Chondrocyte (in vitro differentiated cells): ENCODE measurements around the gene SP3. TPM values are rescaled to one million over a fixed set of nuclear protein-coding genes. Genes with fewer than 3 reads are reported as not detected.
A peak's percentile ranks its signal among the peaks of the same experiment; 100 is the strongest.

Source experiments
- DNase-seq: peaks from one replicate; pipeline ENCODE4 v3.0.0; 2021; ENCODE audit warnings: mixed read lengths, low spot score
- H3K27ac Mint-ChIP-seq: one replicate; pipeline ENCODE4 v1.8.0; 2021; ENCODE audit warnings: mild to moderate bottlenecking, moderate library complexity, mixed read lengths; ENCODE audit not compliant: unreplicated experiment
- H3K27me3 Mint-ChIP-seq: 2 replicates; pipeline ENCODE4 v1.8.0; 2021; ENCODE audit warnings: low read depth, mixed read lengths
- H3K36me3 Mint-ChIP-seq: 2 replicates; pipeline ENCODE4 v1.8.0; 2021; ENCODE audit warnings: low read depth, mixed read lengths
- H3K4me1 Mint-ChIP-seq: 2 replicates; pipeline ENCODE4 v1.8.0; 2021; ENCODE audit warnings: low read depth, mild to moderate bottlenecking, mixed read lengths
- H3K4me3 Mint-ChIP-seq: one replicate; pipeline ENCODE4 v1.8.0; 2021; ENCODE audit warnings: mild to moderate bottlenecking, moderate library complexity, mixed read lengths; ENCODE audit not compliant: unreplicated experiment
- H3K9me3 Mint-ChIP-seq: 2 replicates; pipeline ENCODE4 v1.8.0; 2021; ENCODE audit warnings: low read depth, mixed read lengths
- total RNA-seq: library from RNA; stranded (reverse); gene quantifications from 3 replicates; pipeline ENCODE4 v1.2.1, GENCODE V29; 2021
- TF ChIP-seq, protein P1 (sequence below): fragments of 200-600 bp; sonication (generic); IDR thresholded peaks from 2 replicates; pipeline ENCODE4 v1.5.0; 2021; ENCODE audit warnings: antibody characterized with exemption, mild to moderate bottlenecking, moderate library complexity

Gene SP3
- total RNA-seq, 1 donor from 2014 or later = 59.4 TPM

DNA sequence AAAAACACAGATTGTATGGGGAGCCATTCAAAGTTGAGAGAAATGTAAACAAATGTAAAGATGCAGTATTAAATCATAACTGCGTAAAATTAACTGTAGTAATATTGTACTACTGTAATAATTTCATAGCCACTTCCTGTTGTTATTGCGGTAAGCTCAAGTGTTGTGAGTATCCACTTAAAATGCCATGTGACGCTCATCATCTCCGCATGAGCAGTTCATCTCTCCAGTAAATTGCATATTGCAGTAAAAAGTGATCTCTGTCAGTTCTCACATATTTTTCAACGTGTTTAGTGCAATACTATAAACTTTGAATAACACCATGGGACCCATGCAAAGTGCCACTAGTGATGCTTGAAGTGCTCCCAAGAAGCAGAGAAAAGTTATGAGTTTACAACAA is 41.8 kb upstream of the SP3 start:
- no peak for DNase-seq
- no peaks in the 10 kb centered on the region for H3K9me3 Mint-ChIP-seq
- no peak overlapping the region for H3K27ac Mint-ChIP-seq
- no peaks in the 10 kb centered on the region for H3K27me3 Mint-ChIP-seq
- H3K4me3 Mint-ChIP-seq = no peak overlapping the region
- TF ChIP-seq, protein P1, sequence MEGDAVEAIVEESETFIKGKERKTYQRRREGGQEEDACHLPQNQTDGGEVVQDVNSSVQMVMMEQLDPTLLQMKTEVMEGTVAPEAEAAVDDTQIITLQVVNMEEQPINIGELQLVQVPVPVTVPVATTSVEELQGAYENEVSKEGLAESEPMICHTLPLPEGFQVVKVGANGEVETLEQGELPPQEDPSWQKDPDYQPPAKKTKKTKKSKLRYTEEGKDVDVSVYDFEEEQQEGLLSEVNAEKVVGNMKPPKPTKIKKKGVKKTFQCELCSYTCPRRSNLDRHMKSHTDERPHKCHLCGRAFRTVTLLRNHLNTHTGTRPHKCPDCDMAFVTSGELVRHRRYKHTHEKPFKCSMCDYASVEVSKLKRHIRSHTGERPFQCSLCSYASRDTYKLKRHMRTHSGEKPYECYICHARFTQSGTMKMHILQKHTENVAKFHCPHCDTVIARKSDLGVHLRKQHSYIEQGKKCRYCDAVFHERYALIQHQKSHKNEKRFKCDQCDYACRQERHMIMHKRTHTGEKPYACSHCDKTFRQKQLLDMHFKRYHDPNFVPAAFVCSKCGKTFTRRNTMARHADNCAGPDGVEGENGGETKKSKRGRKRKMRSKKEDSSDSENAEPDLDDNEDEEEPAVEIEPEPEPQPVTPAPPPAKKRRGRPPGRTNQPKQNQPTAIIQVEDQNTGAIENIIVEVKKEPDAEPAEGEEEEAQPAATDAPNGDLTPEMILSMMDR = no peak
- H3K4me1 Mint-ChIP-seq = peaks cover 33% of the 10 kb centered on the region
- H3K36me3 Mint-ChIP-seq = no peaks in the 10 kb centered on the region

DNA sequence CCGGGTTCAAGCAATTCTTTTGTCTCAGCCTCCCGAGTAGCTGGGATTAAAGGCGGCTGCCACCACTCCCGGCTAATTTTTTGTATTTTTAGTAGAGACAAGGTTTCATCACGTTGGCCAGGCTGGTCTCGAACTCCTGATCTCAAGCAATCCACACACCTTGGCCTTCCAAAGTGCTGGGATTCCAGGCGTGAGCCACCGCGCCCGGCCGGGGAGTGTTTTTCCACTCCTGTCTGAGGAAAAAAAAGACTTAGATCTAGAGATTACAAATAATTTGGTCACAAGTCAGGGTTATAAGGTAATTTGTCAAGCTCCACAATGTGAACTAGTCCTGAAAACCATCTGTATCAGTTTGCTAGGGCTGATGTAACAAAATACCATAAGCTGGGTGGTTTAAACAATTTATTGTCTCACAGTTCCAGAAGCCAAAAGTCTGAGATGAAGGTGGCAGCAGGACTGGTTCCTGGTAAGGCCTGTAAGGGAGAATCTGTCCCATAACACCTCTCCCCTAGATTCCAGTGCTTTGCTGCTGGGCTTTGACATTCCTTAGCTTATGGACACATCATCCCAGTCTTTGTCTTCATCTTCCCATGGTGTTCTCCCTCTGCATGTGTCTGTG is 40.7 kb upstream of the SP3 start:
- TF ChIP-seq, protein P1 = no peak
- no peaks in the 10 kb centered on the region for H3K36me3 Mint-ChIP-seq
- no peak overlapping the region for H3K27ac Mint-ChIP-seq
- DNase-seq = no peak
- H3K27me3 Mint-ChIP-seq = no peaks in the 10 kb centered on the region
- no peak overlapping the region for H3K4me3 Mint-ChIP-seq
- H3K9me3 Mint-ChIP-seq = no peaks in the 10 kb centered on the region
- peaks cover 33% of the 10 kb centered on the region for H3K4me1 Mint-ChIP-seq

DNA sequence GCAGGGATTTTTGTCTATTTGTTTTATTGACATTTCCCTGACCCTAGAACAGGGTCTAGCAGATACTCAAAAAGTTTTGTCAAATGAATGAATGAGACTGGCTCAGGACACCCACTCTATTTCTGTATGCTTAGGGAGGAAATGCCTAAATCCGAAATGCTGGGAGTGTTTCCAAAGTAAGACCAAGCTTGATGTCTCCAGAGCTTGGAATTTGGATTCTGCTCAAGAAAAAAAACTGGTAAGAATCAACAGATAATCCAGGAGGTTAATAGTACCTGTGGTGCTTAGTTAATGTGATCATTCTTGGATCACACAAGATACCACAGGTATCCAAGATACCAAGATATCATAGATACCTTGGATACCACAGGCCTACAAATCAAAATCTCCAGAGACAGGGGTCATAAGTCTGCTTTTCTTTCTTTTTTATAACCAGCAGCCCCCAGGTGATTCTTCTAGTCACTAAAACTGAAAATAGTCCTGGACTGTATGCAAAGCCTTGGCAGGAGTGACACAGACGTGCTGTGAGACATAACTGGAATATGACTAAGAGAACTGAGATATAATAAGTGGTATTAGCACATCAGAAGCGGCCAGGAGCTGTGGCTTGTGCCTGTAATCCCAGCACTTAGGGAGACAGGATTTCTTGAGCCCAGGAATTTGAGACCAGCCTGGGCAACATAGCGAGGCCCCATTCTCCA is 39.9 kb upstream of the SP3 start:
- Mint-ChIP-seq H3K27ac (peak overlapping the region; percentile 91), H3K4me3 (no peak overlapping the region), H3K9me3 (no peaks in the 10 kb centered on the region), H3K27me3 (no peaks in the 10 kb centered on the region), H3K4me1 (peaks cover 31% of the 10 kb centered on the region), H3K36me3 (no peaks in the 10 kb centered on the region)
- TF ChIP-seq, protein P1 = no peak
- no peak for DNase-seq

DNA sequence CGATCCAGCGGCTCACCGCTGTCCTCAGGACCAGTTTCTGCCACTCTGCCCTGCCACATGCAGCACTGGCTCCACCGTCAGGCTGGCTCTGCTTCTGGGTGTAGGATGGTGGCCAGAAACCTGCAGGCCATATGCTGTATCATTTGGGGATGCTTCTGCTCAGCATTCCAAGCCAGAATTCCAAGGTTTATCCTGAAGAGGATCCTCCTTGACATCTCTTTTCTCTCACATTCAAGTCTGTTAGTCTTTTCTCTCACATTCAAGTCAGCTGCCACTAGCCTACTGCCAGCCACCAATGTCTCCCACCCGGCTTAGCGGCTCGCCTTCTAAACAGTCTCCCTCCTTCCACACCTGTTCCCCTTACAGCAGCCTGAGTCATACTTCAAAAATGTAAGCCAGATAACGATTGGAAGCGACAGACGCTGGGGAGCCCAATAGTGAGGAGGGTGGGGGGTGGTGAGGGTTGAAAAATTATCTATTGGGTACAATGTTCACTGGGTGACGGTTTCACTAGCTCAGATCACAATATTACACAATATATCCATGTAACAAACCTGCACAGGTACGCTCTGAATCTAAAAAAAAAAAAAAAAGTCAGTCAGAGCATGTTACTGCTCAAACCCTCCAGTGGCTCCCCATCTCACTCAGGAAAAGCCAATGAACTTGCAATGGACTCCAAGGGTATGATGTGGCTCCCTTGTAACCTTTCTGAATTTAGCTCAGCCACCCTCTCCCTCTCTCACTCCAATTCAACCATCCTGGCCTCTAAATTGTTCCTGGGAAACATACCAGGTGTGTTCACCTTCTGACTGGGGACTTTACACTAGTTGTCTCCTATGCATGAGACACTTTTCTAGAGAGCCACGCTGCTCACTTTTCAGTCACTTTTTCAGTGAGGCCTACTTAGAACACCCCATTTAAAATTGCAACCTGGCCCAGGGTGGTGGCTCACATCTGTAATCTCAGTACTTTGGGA is 38.8 kb upstream of the SP3 start:
- H3K4me1 Mint-ChIP-seq = peaks cover 21% of the 10 kb centered on the region
- DNase-seq = no peak
- H3K27ac Mint-ChIP-seq = no peak overlapping the region
- TF ChIP-seq, protein P1 = peak; percentile 11
- H3K36me3 Mint-ChIP-seq = no peaks in the 10 kb centered on the region
- no peak overlapping the region for H3K4me3 Mint-ChIP-seq
- H3K27me3 Mint-ChIP-seq = no peaks in the 10 kb centered on the region
- no peaks in the 10 kb centered on the region for H3K9me3 Mint-ChIP-seq

DNA sequence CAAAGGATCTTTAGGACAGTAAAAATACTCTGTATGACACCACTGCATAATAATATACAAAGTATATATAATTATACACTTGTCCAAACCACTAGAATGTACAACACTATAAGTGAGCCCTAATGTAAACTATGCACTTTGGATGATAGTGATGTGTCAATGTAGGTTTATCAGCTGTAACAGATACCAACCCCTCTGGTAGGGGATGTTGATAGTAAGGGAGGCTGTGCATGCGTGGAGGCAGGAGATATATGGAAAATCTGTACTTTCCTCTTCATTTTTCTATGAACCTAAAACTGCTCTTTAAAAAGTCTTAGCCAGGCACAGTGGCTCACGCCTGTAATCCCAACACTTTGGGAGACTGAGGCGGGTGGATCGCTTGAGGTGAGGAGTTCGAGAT is 37.5 kb upstream of the SP3 start:
- Mint-ChIP-seq H3K4me3 (no peak overlapping the region), H3K27me3 (no peaks in the 10 kb centered on the region), H3K27ac (no peak overlapping the region), H3K36me3 (no peaks in the 10 kb centered on the region), H3K4me1 (peaks cover 29% of the 10 kb centered on the region), H3K9me3 (no peaks in the 10 kb centered on the region)
- DNase-seq = no peak
- TF ChIP-seq, protein P1 = no peak
